ENCODE results near the gene AMOTL2.

GRCh38 chr3:134375582-134376384 is 1.5 kb upstream of the AMOTL2 start:
- no peak for TF ChIP-seq REST (IDR thresholded peaks at IDR 0.05; ENCODE audit: insufficient read depth in 1 of 2, low read depth in 2 of 2, low read length in 2 of 2)
- no peak for TF ChIP-seq TAF1 (IDR thresholded peaks at IDR 0.05; ENCODE audit: borderline replicate concordance, insufficient read depth, low read length)
- no peak for TF ChIP-seq POLR2AphosphoS5 (IDR thresholded peaks at IDR 0.05; ENCODE audit: low read depth, low read length)
- TF ChIP-seq SIN3A (IDR thresholded peaks at IDR 0.05; ENCODE audit: borderline replicate concordance, insufficient read depth, low read length), result no peak
- no peak for TF ChIP-seq FOXP2 (optimal IDR thresholded peaks at IDR 0.05; ENCODE audit: borderline replicate concordance, extremely low read depth, extremely low read length, insufficient read depth)

Measured in PFSK-1 (cell line).